IMR-90 (cell line): Measurements from ENCODE around the gene ZNF469. TPM values are rescaled to one million over a fixed set of nuclear protein-coding genes. Genes with fewer than 3 reads are reported as not detected.

Experiments
- ATAC-seq: fragments of 200-7000 bp; cut with Tn5 transposase; 2 replicates; pipeline ENCODE4 v1.9.1; 2020; ENCODE audit warnings: low read depth, mild to moderate bottlenecking, moderate library complexity
- BruUV-seq: library from RNA; stranded (reverse); fragments of 400-500 nt; replicated peaks from 2 replicates; lab custom pipeline; 2021; lab: Mats Ljungman, UMichigan
- CTCF ChIA-PET: fragments of 300-600 bp; formaldehyde crosslinking; extraction: SDS; loops from one replicate; lab custom pipeline; 2021; ENCODE audit warnings: antibody characterized with exemption; lab: Yijun Ruan, JAX
- POLR2A ChIA-PET: fragments of 300-600 bp; sonication (Branson Sonifier 250); formaldehyde crosslinking; loops from one replicate; lab custom pipeline; 2022; ENCODE audit warnings: antibody characterized with exemption; ENCODE audit not compliant: unreplicated experiment; lab: Charles Lee
- DNase-seq: peaks from one replicate; pipeline ENCODE4 v3.0.0; 2013
- H2AFZ ChIP-seq: replicated peaks from 2 replicates; pipeline ENCODE3; 2013; ENCODE audit warnings: low read length, mild to moderate bottlenecking; ENCODE audit not compliant: poor library complexity
- H2AK5ac ChIP-seq: 2 replicates; pipeline ENCODE4 v1.6.1; 2013; ENCODE audit warnings: low read depth, low read length, inconsistent platforms
- H2AK9ac ChIP-seq: replicated peaks from 2 replicates; pipeline ENCODE3; 2013; ENCODE audit warnings: mild to moderate bottlenecking, low read depth, low read length, moderate library complexity; ENCODE audit not compliant: poor library complexity
- H2BK120ac ChIP-seq: 2 replicates; pipeline ENCODE4 v1.6.1; 2013; ENCODE audit warnings: low read depth, low read length, inconsistent platforms
- H2BK15ac ChIP-seq: 3 replicates; pipeline ENCODE4 v1.6.1; 2013; ENCODE audit warnings: low read depth, low read length, inconsistent platforms
- H2BK20ac ChIP-seq: 2 replicates; pipeline ENCODE4 v1.6.1; 2013; ENCODE audit warnings: low read depth, mild to moderate bottlenecking, inconsistent platforms, low read length, moderate library complexity
- H2BK5ac ChIP-seq: 2 replicates; pipeline ENCODE4 v1.6.1; 2013; ENCODE audit warnings: mild to moderate bottlenecking, low read depth, low read length, inconsistent platforms; ENCODE audit not compliant: poor library complexity, severe bottlenecking
- H3K14ac ChIP-seq: replicated peaks from 2 replicates; pipeline ENCODE4 v1.6.1; 2013; ENCODE audit warnings: low read depth, low read length, inconsistent platforms
- H3K18ac ChIP-seq: 2 replicates; pipeline ENCODE4 v1.6.1; 2013; ENCODE audit warnings: low read depth, low read length, control low read depth
- H3K23ac ChIP-seq: 2 replicates; pipeline ENCODE4 v1.6.1; 2013; ENCODE audit warnings: low read depth, low read length, inconsistent platforms
- H3K27ac ChIP-seq: 2 replicates; pipeline ENCODE4 v1.5.1; 2013; ENCODE audit warnings: mild to moderate bottlenecking, control low read depth, low read length; ENCODE audit not compliant: insufficient read depth
- H3K27me3 ChIP-seq: 2 replicates; pipeline ENCODE4 v1.6.1; 2013; ENCODE audit warnings: low read length; ENCODE audit not compliant: control insufficient read depth, insufficient read depth
- H3K36me3 ChIP-seq: 2 replicates; pipeline ENCODE4 v1.6.1; 2013; ENCODE audit warnings: low read length, mixed read lengths; ENCODE audit not compliant: control insufficient read depth, insufficient read depth
- H3K4ac ChIP-seq: 2 replicates; pipeline ENCODE4 v1.6.1; 2013; ENCODE audit warnings: low read depth, low read length, inconsistent platforms
- H3K4me1 ChIP-seq: 2 replicates; pipeline ENCODE4 v1.6.1; 2013; ENCODE audit warnings: low read length, mixed read lengths; ENCODE audit not compliant: control insufficient read depth, insufficient read depth
- H3K4me2 ChIP-seq: 2 replicates; pipeline ENCODE4 v1.6.1; 2013; ENCODE audit warnings: low read depth, mild to moderate bottlenecking, control low read depth, low read length, moderate library complexity
- H3K4me3 ChIP-seq: 2 replicates; pipeline ENCODE4 v1.5.1; 2013; ENCODE audit warnings: low read depth, mild to moderate bottlenecking, control low read depth, low read length, moderate library complexity; ENCODE audit not compliant: insufficient read depth
- H3K56ac ChIP-seq: 2 replicates; pipeline ENCODE4 v1.6.1; 2013; ENCODE audit warnings: low read length, inconsistent platforms; ENCODE audit not compliant: insufficient read depth; ENCODE audit errors: extremely low read depth
- H3K79me1 ChIP-seq, 2 experiments: 2 replicates each; pipeline ENCODE4 v1.6.1; 2013; ENCODE audit warnings: low read length in 2 of 2, inconsistent platforms in 1 of 2, low read depth in 1 of 2
- H3K9ac ChIP-seq: 2 replicates; pipeline ENCODE4 v1.6.1; 2013; ENCODE audit warnings: low read depth, low read length, control low read depth
- H3K9me1 ChIP-seq: 2 replicates; pipeline ENCODE4 v1.6.1; 2013; ENCODE audit warnings: low read length, inconsistent platforms; ENCODE audit not compliant: insufficient read depth
- H3K9me3 ChIP-seq: 2 replicates; pipeline ENCODE4 v1.6.1; 2013; ENCODE audit warnings: low read length; ENCODE audit not compliant: control insufficient read depth, insufficient read depth
- H4K20me1 ChIP-seq: 2 replicates; pipeline ENCODE4 v1.6.1; 2013; ENCODE audit warnings: low read length, inconsistent platforms; ENCODE audit not compliant: insufficient read depth
- H4K5ac ChIP-seq: 2 replicates; pipeline ENCODE4 v1.6.1; 2013; ENCODE audit warnings: mild to moderate bottlenecking, low read depth, low read length, control low read depth
- H4K8ac ChIP-seq, 2 experiments: 2 replicates each; pipeline ENCODE4 v1.6.1; 2013; ENCODE audit warnings: low read depth in 2 of 2, low read length in 2 of 2, control low read depth in 1 of 2, inconsistent platforms in 1 of 2
- H4K91ac ChIP-seq: 2 replicates; pipeline ENCODE4 v1.6.1; 2013; ENCODE audit warnings: low read depth, low read length, inconsistent platforms; ENCODE audit not compliant: insufficient read depth
- MXI1 ChIP-seq: IDR thresholded peaks from 2 replicates; pipeline ENCODE4 v1.6.1; 2012; ENCODE audit warnings: low read depth, mild to moderate bottlenecking, low read length, moderate library complexity, borderline replicate concordance
- POLR2A ChIP-seq: IDR thresholded peaks from 2 replicates; pipeline ENCODE4 v1.6.1; 2012; ENCODE audit warnings: mild to moderate bottlenecking, low read depth, low read length
- USF2 ChIP-seq: fragments of 150-350 bp; IDR thresholded peaks from 2 replicates; pipeline ENCODE4 v1.6.1; 2017; ENCODE audit warnings: mild to moderate bottlenecking, antibody characterized with exemption, low read length, low read depth
- WGBS, 2 experiments: methylation state at CpG; one replicate each; pipeline versions ENCODE4 v1.1.5 to v1.1.7; 2013; ENCODE audit warnings: missing lambda C conversion rate in 2 of 2; ENCODE audit not compliant: insufficient read length in 1 of 2; ENCODE audit errors: extremely low coverage in 2 of 2; 5-methylcytosine and 5-hydroxymethylcytosine counted together
- dilution Hi-C: fragments of 300-500 bp; cut with HindIII; formaldehyde crosslinking; loops from one replicate; pipeline ENCODE4 v1.14.3; 2018; ENCODE audit warnings: low sequenced_read_pairs; ENCODE audit not compliant: unreplicated experiment
- in situ Hi-C: fragments of 300-500 bp; cut with MboI; formaldehyde crosslinking; loops from 3 replicates; pipeline ENCODE4 v1.14.3; 2019; ENCODE audit warnings: low sequenced_read_pairs, inconsistent platforms, mixed read lengths
- intact Hi-C: fragments of 100-400 bp; cut with micrococcal nuclease; formaldehyde crosslinking; loops from 2 replicates; pipeline ENCODE4 v1.10.0; 2022
- polyA plus RNA-seq, 3 experiments: library from polyadenylated mRNA; depleted of rRNA; stranded (reverse); fragments of >200 nt; gene quantifications; 2 replicates each; pipeline ENCODE4 v1.2.3, GENCODE V29; 2012; ENCODE audit warnings: low replicate concordance in 1 of 3
- total RNA-seq: library from RNA; depleted of rRNA; stranded (reverse); fragments of >200 nt; gene quantifications from 2 replicates; pipeline ENCODE4 v1.2.3, GENCODE V29; 2012

ZNF469 gene
- total and polyA plus RNA-seq, 2 of the 4 experiments (the other 2 are of a cell fraction), result 1.1 to 13.3 TPM

- H3K14ac ChIP-seq, result no peak overlapping the region
- H3K18ac ChIP-seq, result no peak overlapping the region
- H3K36me3 ChIP-seq, result no peaks in the 10 kb centered on the region
- TF ChIP-seq USF2 (no peak), POLR2A (no peak), MXI1 (no peak)
- H3K4ac ChIP-seq, result no peak overlapping the region
- no peak overlapping the region for H2AFZ ChIP-seq
- no peaks in the 10 kb centered on the region for H3K27me3 ChIP-seq
- dilution Hi-C loops (no loop called here), intact Hi-C loops (no loop called here), in situ Hi-C loops (no loop called here)
- CTCF ChIA-PET, result no interaction called here
- H3K4me2 ChIP-seq, result no peak overlapping the region
- no peak overlapping the region for H4K91ac ChIP-seq
- no peak for ATAC-seq
- POLR2A ChIA-PET, result no interaction called here
- no peak overlapping the region for H3K27ac ChIP-seq
- 0 out of 3 replicates have a peak overlapping the region, but pooled peaks have one; percentile 21 for H2BK15ac ChIP-seq
- DNase-seq, result no peak
- peak overlapping the region; percentile 26 for H2AK9ac ChIP-seq
- H3K4me1 ChIP-seq, result no peaks in the 10 kb centered on the region
- 91% methylated on average over 13 of the region's 18 CpGs; no CpG with 5 or more reads in 1 of the 2 experiments for WGBS, 2 experiments
- no peak overlapping the region for H2AK5ac ChIP-seq
- H3K4me3 ChIP-seq, result no peak overlapping the region
- H2BK20ac ChIP-seq, result 0 out of 2 replicates have a peak overlapping the region, but pooled peaks have one; percentile 10
- H3K56ac ChIP-seq, result no peak overlapping the region
- no peak overlapping the region for H3K23ac ChIP-seq
- no peak overlapping the region for H4K5ac ChIP-seq
- H3K9ac ChIP-seq, result no peak overlapping the region
- peaks cover 13% of the 10 kb centered on the region for H3K9me3 ChIP-seq
- peaks cover 9% of the 10 kb centered on the region for H3K9me1 ChIP-seq
- no peak overlapping the region for H4K8ac ChIP-seq
- no TSS peak for BruUV-seq
- no peaks in the 10 kb centered on the region for H3K79me1 ChIP-seq
- H4K20me1 ChIP-seq, result no peaks in the 10 kb centered on the region
- 0 out of 2 replicates have a peak overlapping the region, but pooled peaks have one; percentile 8 for H2BK120ac ChIP-seq
- H2BK5ac ChIP-seq, result no peak overlapping the region
Measured at GRCh38 chr16:88345031-88345720, 37.6 kb upstream of the ZNF469 start.
